NK-92 (cell line): ENCODE results near the gene TMEM44.

Source experiments
- DNase-seq: peaks from one replicate; lab custom pipeline; 2025; ENCODE audit not compliant: unreplicated experiment; lab: John Stamatoyannopoulos, UW

The TMEM44 gene

GRCh38 chr3:194582196-194582905 lies 50.9 kb downstream of the TMEM44 start:
- DNase-seq, result no peak

GRCh38 chr3:194579091-194579606 lies 54.1 kb downstream of the TMEM44 start:
- no peak for DNase-seq

- no peak for DNase-seq
Measured at GRCh38 chr3:194577986-194578905, 55.0 kb downstream of the TMEM44 start.

GRCh38 chr3:194575484-194576210 lies 57.6 kb downstream of the TMEM44 start:
- no peak for DNase-seq

GRCh38 chr3:194574639-194575483 lies 58.4 kb downstream of the TMEM44 start:
- DNase-seq, result no peak

- DNase-seq, result no peak
Measured at GRCh38 chr3:194573680-194574437, 59.4 kb downstream of the TMEM44 start.

GRCh38 chr3:194572944-194573491 lies 60.2 kb downstream of the TMEM44 start:
- DNase-seq, result no peak

- DNase-seq, result no peak
Measured at GRCh38 chr3:194572143-194572789, 61.0 kb downstream of the TMEM44 start.

- no peak for DNase-seq
Measured at GRCh38 chr3:194571491-194572142, 61.6 kb downstream of the TMEM44 start.

- no peak for DNase-seq
Measured at GRCh38 chr3:194570898-194571297, 62.3 kb downstream of the TMEM44 start.

GRCh38 chr3:194570235-194570634 lies 63.0 kb downstream of the TMEM44 start:
- DNase-seq, result no peak

GRCh38 chr3:194569252-194569651 lies 64.0 kb downstream of the TMEM44 start:
- no peak for DNase-seq

GRCh38 chr3:194565597-194566190 lies 67.5 kb downstream of the TMEM44 start:
- no peak for DNase-seq

- no peak for DNase-seq
Measured at GRCh38 chr3:194562986-194563385, 70.2 kb downstream of the TMEM44 start.

- no peak for DNase-seq
Measured at GRCh38 chr3:194561306-194561974, 71.8 kb downstream of the TMEM44 start.

- no peak for DNase-seq
Measured at GRCh38 chr3:194560047-194560446, 73.2 kb downstream of the TMEM44 start.

- DNase-seq, result no peak
Measured at GRCh38 chr3:194559530-194559929, 73.7 kb downstream of the TMEM44 start.
